CD14-positive monocyte (primary cell): ENCODE results near the gene INO80C. TPM values are rescaled to one million over a fixed set of nuclear protein-coding genes. Genes with fewer than 3 reads are reported as not detected.

Source experiments
- DNase-seq, 3 donors: peaks; one replicate each; pipeline ENCODE4 v3.0.0-alpha.2; 2011 to 2022
- H2AFZ ChIP-seq: 2 replicates; pipeline ENCODE4 v1.6.0; 2012; ENCODE audit warnings: mild to moderate bottlenecking, low read depth, low read length, inconsistent platforms; ENCODE audit not compliant: insufficient read depth, poor library complexity, severe bottlenecking
- H3K27ac ChIP-seq, 2 donors: 1 replicate in 1 of 2; 2 replicates in 1 of 2; pipeline ENCODE4 v1.5.1; 2012 to 2013; ENCODE audit warnings: low read length in 2 of 2, control low read depth in 1 of 2, inconsistent platforms in 1 of 2, low read depth in 1 of 2, mild to moderate bottlenecking in 1 of 2
- H3K27me3 ChIP-seq, 2 donors: one replicate each; pipeline versions ENCODE4 v1.6.0 to v1.6.1; 2011 to 2013; ENCODE audit warnings: low read length in 2 of 2; ENCODE audit not compliant: control insufficient read depth in 2 of 2, insufficient read depth in 2 of 2
- H3K36me3 ChIP-seq, 2 donors: replicated peaks in 1 of 2; 1 replicate in 1 of 2; 2 replicates in 1 of 2; pipeline versions ENCODE4 v1.5.1 to v1.6.1; 2012 to 2013; ENCODE audit warnings: low read length in 2 of 2, control low read depth in 1 of 2, inconsistent platforms in 1 of 2, mild to moderate bottlenecking in 1 of 2; ENCODE audit not compliant: insufficient read depth in 2 of 2, control insufficient read depth in 1 of 2
- H3K4me1 ChIP-seq, 2 donors: 1 replicate in 1 of 2; 2 replicates in 1 of 2; pipeline versions ENCODE4 v1.5.1 to v1.6.1; 2012 to 2013; ENCODE audit warnings: low read length in 2 of 2, control low read depth in 1 of 2, inconsistent platforms in 1 of 2, mild to moderate bottlenecking in 1 of 2, moderate library complexity in 1 of 2; ENCODE audit not compliant: insufficient read depth in 2 of 2, control insufficient read depth in 1 of 2
- H3K4me2 ChIP-seq: replicated peaks from 2 replicates; pipeline ENCODE3; 2012; ENCODE audit warnings: low read length, moderate library complexity, mild to moderate bottlenecking; ENCODE audit not compliant: poor library complexity, severe bottlenecking; ENCODE audit errors: extremely low read depth
- H3K4me3 ChIP-seq, 3 experiments: fragments of 200-600 bp in 1 of 3; sonication (generic) in 1 of 3; replicated peaks in 1 of 3; 1 replicate in 2 of 3; 2 replicates in 1 of 3; pipeline ENCODE4 v1.5.1; 2011 to 2013; ENCODE audit warnings: low read length in 3 of 3, mild to moderate bottlenecking in 3 of 3, control low read depth in 2 of 3, low read depth in 2 of 3, inconsistent platforms in 1 of 3, moderate library complexity in 1 of 3
- H3K79me2 ChIP-seq: 2 replicates; pipeline ENCODE4 v1.6.0; 2012; ENCODE audit warnings: mild to moderate bottlenecking, control low read depth, inconsistent platforms, low read length, moderate library complexity; ENCODE audit not compliant: insufficient read depth
- H3K9ac ChIP-seq: 2 replicates; pipeline ENCODE4 v1.6.0; 2017; ENCODE audit warnings: low read length, mild to moderate bottlenecking; ENCODE audit not compliant: insufficient read depth, poor library complexity, severe bottlenecking
- H3K9me3 ChIP-seq, 2 donors: replicated peaks in 1 of 2; 1 replicate in 1 of 2; 2 replicates in 1 of 2; pipeline versions ENCODE4 v1.5.1 to v1.6.1; 2012 to 2013; ENCODE audit warnings: low read length in 2 of 2, control low read depth in 1 of 2; ENCODE audit not compliant: control insufficient read depth in 1 of 2, insufficient read depth in 1 of 2
- H4K20me1 ChIP-seq: 2 replicates; pipeline ENCODE4 v1.6.0; 2012; ENCODE audit warnings: mild to moderate bottlenecking, low read length, control low read depth, moderate library complexity; ENCODE audit not compliant: insufficient read depth
- H3K27ac Mint-ChIP-seq, 7 donors: one replicate each; pipeline ENCODE4 v1.8.0; 2020; ENCODE audit warnings: mild to moderate bottlenecking in 7 of 7, mixed read lengths in 7 of 7, moderate library complexity in 6 of 7, inconsistent platforms in 2 of 7
- H3K27me3 Mint-ChIP-seq, 3 donors: one replicate each; pipeline ENCODE4 v1.8.0; 2021 to 2022; ENCODE audit warnings: low read depth in 3 of 3, mild to moderate bottlenecking in 3 of 3, mixed read lengths in 3 of 3, moderate library complexity in 3 of 3, inconsistent platforms in 1 of 3
- H3K36me3 Mint-ChIP-seq, 2 donors: one replicate each; pipeline ENCODE4 v1.8.0; 2020; ENCODE audit warnings: mixed read lengths in 2 of 2, inconsistent platforms in 1 of 2, mild to moderate bottlenecking in 1 of 2
- H3K4me1 Mint-ChIP-seq: one replicate; pipeline ENCODE4 v1.8.0; 2020; ENCODE audit warnings: mild to moderate bottlenecking, mixed read lengths
- H3K4me3 Mint-ChIP-seq, 2 donors: one replicate each; pipeline ENCODE4 v1.8.0; 2020; ENCODE audit warnings: mild to moderate bottlenecking in 2 of 2, mixed read lengths in 2 of 2, moderate library complexity in 1 of 2
- H3K9me3 Mint-ChIP-seq, 7 donors: one replicate each; pipeline ENCODE4 v1.8.0; 2020 to 2022; ENCODE audit warnings: mixed read lengths in 7 of 7, mild to moderate bottlenecking in 6 of 7, moderate library complexity in 6 of 7, inconsistent platforms in 2 of 7
- whole genome bisulfite sequencing: methylation state at CpG from one replicate; pipeline ENCODE4 v1.1.5; 2013; ENCODE audit warnings: missing lambda C conversion rate; ENCODE audit not compliant: insufficient coverage; 5-methylcytosine and 5-hydroxymethylcytosine counted together
- intact Hi-C, 2 donors: fragments of 100-400 bp; cut with micrococcal nuclease; formaldehyde crosslinking; loops; one replicate each; pipeline versions ENCODE4 v1.15.0 to v1.15.1; 2023
- polyA plus RNA-seq, 3 donors: library from polyadenylated mRNA; depleted of rRNA in 1 of 3; unstranded in 2 of 3; stranded (reverse) in 1 of 3; fragments of 300-500 nt in 2 of 3; fragments of >200 nt in 1 of 3; fragmentation: Illumina TruSeq in 2 of 3; gene quantifications; 1 replicate in 2 of 3; 2 replicates in 1 of 3; pipeline ENCODE4 v1.2.3, GENCODE V29; 2012 to 2021
- TF ChIP-seq, protein P1 (sequence below): fragments of 200-600 bp; IDR thresholded peaks from one replicate; pipeline ENCODE4 v1.8.0; 2022; ENCODE audit warnings: antibody characterized with exemption, mild to moderate bottlenecking

INO80C gene
- polyA plus RNA-seq, 3 donors = 17.7 to 27.9 (median 22.3) TPM

GRCh38 chr18:35508030-35508429 lies 10.3 kb upstream of the INO80C start:
- intact Hi-C loops = no loop called here
- peaks cover 0 to 2% (median 2%) of the 10 kb centered on the region in 3 donors for H3K27me3 Mint-ChIP-seq
- no peaks in the 10 kb centered on the region for H3K36me3 Mint-ChIP-seq
- peaks cover 3% of the 10 kb centered on the region for H3K4me1 Mint-ChIP-seq
- no peaks in the 10 kb centered on the region for H3K27me3 ChIP-seq
- no peaks in the 10 kb centered on the region for H3K9me3 Mint-ChIP-seq
- no peak overlapping the region for H3K27ac ChIP-seq
- TF ChIP-seq, protein P1, sequence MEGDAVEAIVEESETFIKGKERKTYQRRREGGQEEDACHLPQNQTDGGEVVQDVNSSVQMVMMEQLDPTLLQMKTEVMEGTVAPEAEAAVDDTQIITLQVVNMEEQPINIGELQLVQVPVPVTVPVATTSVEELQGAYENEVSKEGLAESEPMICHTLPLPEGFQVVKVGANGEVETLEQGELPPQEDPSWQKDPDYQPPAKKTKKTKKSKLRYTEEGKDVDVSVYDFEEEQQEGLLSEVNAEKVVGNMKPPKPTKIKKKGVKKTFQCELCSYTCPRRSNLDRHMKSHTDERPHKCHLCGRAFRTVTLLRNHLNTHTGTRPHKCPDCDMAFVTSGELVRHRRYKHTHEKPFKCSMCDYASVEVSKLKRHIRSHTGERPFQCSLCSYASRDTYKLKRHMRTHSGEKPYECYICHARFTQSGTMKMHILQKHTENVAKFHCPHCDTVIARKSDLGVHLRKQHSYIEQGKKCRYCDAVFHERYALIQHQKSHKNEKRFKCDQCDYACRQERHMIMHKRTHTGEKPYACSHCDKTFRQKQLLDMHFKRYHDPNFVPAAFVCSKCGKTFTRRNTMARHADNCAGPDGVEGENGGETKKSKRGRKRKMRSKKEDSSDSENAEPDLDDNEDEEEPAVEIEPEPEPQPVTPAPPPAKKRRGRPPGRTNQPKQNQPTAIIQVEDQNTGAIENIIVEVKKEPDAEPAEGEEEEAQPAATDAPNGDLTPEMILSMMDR = no peak
- no peak overlapping the region for H3K4me3 Mint-ChIP-seq
- H3K27ac Mint-ChIP-seq = no peak overlapping the region
- no peaks in the 10 kb centered on the region for H3K9me3 ChIP-seq
- no peaks in the 10 kb centered on the region for H4K20me1 ChIP-seq
- H3K4me1 ChIP-seq = peaks cover 8 to 10% of the 10 kb centered on the region in 2 donors
- H3K4me2 ChIP-seq = no peak overlapping the region
- H3K9ac ChIP-seq = no peak overlapping the region
- DNase-seq = peak in 1 of 3 donors; percentile 45
- H3K36me3 ChIP-seq = no peaks in the 10 kb centered on the region
- WGBS = 57% methylated on average over 4 of the region's 5 CpGs
- peak overlapping the region; percentile 52 for H2AFZ ChIP-seq
- H3K79me2 ChIP-seq = no peaks in the 10 kb centered on the region
- no peak overlapping the region for H3K4me3 ChIP-seq

DNA sequence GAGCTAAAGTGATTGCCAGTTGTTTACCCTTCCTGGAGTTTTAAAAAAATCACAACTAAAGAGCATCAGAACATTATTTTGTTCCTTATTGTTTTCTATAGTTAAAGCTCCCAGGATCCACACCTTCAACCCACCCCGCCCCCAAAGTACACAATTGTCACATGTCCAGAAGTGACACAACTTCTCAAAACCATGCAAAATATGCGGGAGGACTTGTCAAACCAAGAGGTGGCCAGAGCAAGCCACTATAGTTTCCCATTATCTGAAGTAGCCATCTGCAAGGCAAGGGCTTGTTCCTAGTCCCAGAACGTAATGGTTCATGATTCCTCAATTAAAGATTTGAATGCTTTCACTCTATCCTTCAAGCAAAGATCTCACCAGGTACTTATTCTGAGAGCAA lies 9.9 kb upstream of the INO80C start:
- H3K36me3 ChIP-seq = no peaks in the 10 kb centered on the region
- H2AFZ ChIP-seq = peak overlapping the region; percentile 52
- H3K27ac Mint-ChIP-seq = no peak overlapping the region
- intact Hi-C loops = no loop called here
- H3K27ac ChIP-seq = no peak overlapping the region
- H3K9me3 ChIP-seq = no peaks in the 10 kb centered on the region
- no peak overlapping the region for H3K4me2 ChIP-seq
- 65% methylated on average over 3 of the region's 3 CpGs for WGBS
- no peak overlapping the region for H3K9ac ChIP-seq
- TF ChIP-seq, protein P1 = no peak
- H4K20me1 ChIP-seq = no peaks in the 10 kb centered on the region
- H3K4me3 ChIP-seq = no peak overlapping the region
- H3K27me3 ChIP-seq = no peaks in the 10 kb centered on the region
- no peak for DNase-seq
- no peak overlapping the region for H3K4me3 Mint-ChIP-seq
- H3K9me3 Mint-ChIP-seq = no peaks in the 10 kb centered on the region
- H3K4me1 Mint-ChIP-seq = peaks cover 4% of the 10 kb centered on the region
- H3K27me3 Mint-ChIP-seq = peaks cover 0 to 2% (median 0%) of the 10 kb centered on the region in 3 donors
- H3K4me1 ChIP-seq = peaks cover 10 to 12% of the 10 kb centered on the region in 2 donors
- no peaks in the 10 kb centered on the region for H3K36me3 Mint-ChIP-seq
- H3K79me2 ChIP-seq = no peaks in the 10 kb centered on the region
